Measurements from ENCODE around the gene ITGA3. TPM values are rescaled to one million over a fixed set of nuclear protein-coding genes. Genes with fewer than 3 reads are reported as not detected.
A peak's percentile ranks its signal among the peaks of the same experiment; 100 is the strongest.

ITGA3 gene
- total RNA-seq, 1 experiment from 2014 or later = 539 TPM

DNA sequence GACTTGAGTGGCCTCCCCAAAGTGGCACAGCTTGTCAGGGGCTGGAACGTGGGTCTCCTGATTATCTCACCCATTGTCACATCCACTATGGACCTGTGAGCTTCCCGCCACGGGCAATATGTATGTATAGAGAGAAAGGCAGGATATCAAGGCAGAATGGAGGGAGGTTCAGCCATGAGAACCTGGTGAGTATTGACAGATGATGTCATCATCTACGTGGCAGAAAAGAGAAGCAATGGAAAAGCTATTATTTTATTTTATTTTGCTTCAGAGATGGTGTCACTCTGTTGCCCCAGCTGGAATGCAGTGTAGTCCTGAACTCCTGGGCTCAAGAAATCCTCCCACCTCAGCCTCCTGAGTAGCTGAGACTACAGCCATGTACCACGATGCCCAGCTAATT lies 25.8 kb downstream of the ITGA3 start:
- Mint-ChIP-seq H3K36me3 (ENCODE audit: insufficient read depth, unreplicated experiment) (peaks cover 91% of the 10 kb centered on the region), H3K9me3 (ENCODE audit: low read depth, unreplicated experiment) (no peaks in the 10 kb centered on the region), H3K4me1 (ENCODE audit: low read depth, unreplicated experiment) (peaks cover 31% of the 10 kb centered on the region), H3K27ac (ENCODE audit: unreplicated experiment) (peak overlapping the region; percentile 36), H3K4me3 (ENCODE audit: low read depth, unreplicated experiment) (no peak overlapping the region), H3K27me3 (ENCODE audit: unreplicated experiment) (no peaks in the 10 kb centered on the region)
- CTCF ChIA-PET = interaction anchor here (0.9 to 1.1 kb wide), 2 partner anchors 15 to 55 kb away, joined by 3 read pairs; no protein-coding TSS in a partner anchor
- no peak for TF ChIP-seq CTCF (IDR thresholded peaks at IDR 0.05; ENCODE audit: unreplicated experiment)
- no TSS peak for BruUV-seq (replicated peaks)
- no peak for DNase-seq
- intact Hi-C loops (cut with micrococcal nuclease; ENCODE audit: unreplicated experiment) = loop anchor here (10.0 kb wide), 1 partner anchor 197 kb away; no protein-coding TSS in a partner anchor

GRCh38 chr17:50087246-50087911 lies 31.5 kb downstream of the ITGA3 start:
- intact Hi-C loops (cut with micrococcal nuclease; ENCODE audit: unreplicated experiment) = loop anchor here (1.0 to 10.0 kb wide), 2 partner anchors 60 to 203 kb away; no protein-coding TSS in a partner anchor
- Mint-ChIP-seq H3K9me3 (ENCODE audit: low read depth, unreplicated experiment) (no peaks in the 10 kb centered on the region), H3K4me3 (ENCODE audit: low read depth, unreplicated experiment) (no peak overlapping the region), H3K27ac (ENCODE audit: unreplicated experiment) (peak overlapping the region; percentile 65), H3K27me3 (ENCODE audit: unreplicated experiment) (no peaks in the 10 kb centered on the region), H3K4me1 (ENCODE audit: low read depth, unreplicated experiment) (no peaks in the 10 kb centered on the region), H3K36me3 (ENCODE audit: insufficient read depth, unreplicated experiment) (peaks cover 93% of the 10 kb centered on the region)
- peak; percentile 91 for DNase-seq
- CTCF ChIA-PET = interaction anchor here (0.7 to 1.7 kb wide), 9 partner anchors 10 to 148 kb away, joined by 3 to 35 read pairs (median 3); no protein-coding TSS in a partner anchor
- no TSS peak for BruUV-seq (replicated peaks)
- TF ChIP-seq CTCF (IDR thresholded peaks at IDR 0.05; ENCODE audit: unreplicated experiment) = peak; percentile 98

GRCh38 chr17:50087912-50088405 lies 32.0 kb downstream of the ITGA3 start:
- DNase-seq = no peak
- Mint-ChIP-seq H3K36me3 (ENCODE audit: insufficient read depth, unreplicated experiment) (peaks cover 91% of the 10 kb centered on the region), H3K4me1 (ENCODE audit: low read depth, unreplicated experiment) (peaks cover 1% of the 10 kb centered on the region), H3K9me3 (ENCODE audit: low read depth, unreplicated experiment) (no peaks in the 10 kb centered on the region), H3K4me3 (ENCODE audit: low read depth, unreplicated experiment) (no peak overlapping the region), H3K27me3 (ENCODE audit: unreplicated experiment) (no peaks in the 10 kb centered on the region), H3K27ac (ENCODE audit: unreplicated experiment) (peak overlapping the region; percentile 65)
- CTCF ChIA-PET = interaction anchor here (0.7 to 1.7 kb wide), 8 partner anchors 10 to 90 kb away, joined by 3 to 35 read pairs (median 3); no protein-coding TSS in a partner anchor
- no peak for TF ChIP-seq CTCF (IDR thresholded peaks at IDR 0.05; ENCODE audit: unreplicated experiment)
- intact Hi-C loops (cut with micrococcal nuclease; ENCODE audit: unreplicated experiment) = loop anchor here (1.0 to 10.0 kb wide), 2 partner anchors 61 to 203 kb away; no protein-coding TSS in a partner anchor
- no TSS peak for BruUV-seq (replicated peaks)

- no peak for DNase-seq
- Mint-ChIP-seq H3K27me3 (ENCODE audit: unreplicated experiment) (no peaks in the 10 kb centered on the region), H3K27ac (ENCODE audit: unreplicated experiment) (peak overlapping the region; percentile 65), H3K4me3 (ENCODE audit: low read depth, unreplicated experiment) (no peak overlapping the region), H3K4me1 (ENCODE audit: low read depth, unreplicated experiment) (peaks cover 12% of the 10 kb centered on the region), H3K36me3 (ENCODE audit: insufficient read depth, unreplicated experiment) (peaks cover 91% of the 10 kb centered on the region), H3K9me3 (ENCODE audit: low read depth, unreplicated experiment) (no peaks in the 10 kb centered on the region)
- no TSS peak for BruUV-seq (replicated peaks)
- no peak for TF ChIP-seq CTCF (IDR thresholded peaks at IDR 0.05; ENCODE audit: unreplicated experiment)
- intact Hi-C loops (cut with micrococcal nuclease; ENCODE audit: unreplicated experiment) = loop anchor here (10.0 kb wide), 1 partner anchor 204 kb away; no protein-coding TSS in a partner anchor
- CTCF ChIA-PET = no interaction called here
Measured at GRCh38 chr17:50088952-50089825, 33.3 kb downstream of the ITGA3 start.
